ENCODE measurements around the gene TTF2. TPM values are rescaled to one million over a fixed set of nuclear protein-coding genes. Genes with fewer than 3 reads are reported as not detected.

TTF2 gene
- total RNA-seq, 1 experiment from 2014 or later: 31.9 TPM

DNA sequence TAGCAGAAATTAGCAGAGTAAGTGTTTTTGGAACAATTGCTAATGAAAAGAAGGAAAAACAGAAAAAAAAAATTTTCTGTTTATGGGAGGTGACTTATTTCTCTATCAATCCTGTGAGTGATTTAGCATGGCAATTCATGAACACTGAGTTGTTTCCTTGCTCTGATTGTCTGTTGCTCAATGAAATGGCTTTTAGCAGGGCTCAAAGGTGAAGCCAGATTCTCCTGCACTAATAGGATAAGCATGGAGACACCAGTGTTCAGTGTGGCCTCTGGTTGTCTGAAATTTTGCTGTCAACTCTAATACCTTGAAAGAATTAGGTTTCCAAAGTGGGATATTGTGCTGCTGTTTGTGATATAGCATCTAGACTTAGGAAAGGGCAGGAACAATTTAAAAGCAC is 45.6 kb downstream of the TTF2 start:
- DNase-seq: no peak
- intact Hi-C loops (cut with micrococcal nuclease; ENCODE audit: unreplicated experiment): no loop called here
- ChIA-PET POLR2A (no interaction called here), CTCF (no interaction called here)
- H3K27ac Mint-ChIP-seq (ENCODE audit: unreplicated experiment): no peak overlapping the region
- TF ChIP-seq, protein P1, sequence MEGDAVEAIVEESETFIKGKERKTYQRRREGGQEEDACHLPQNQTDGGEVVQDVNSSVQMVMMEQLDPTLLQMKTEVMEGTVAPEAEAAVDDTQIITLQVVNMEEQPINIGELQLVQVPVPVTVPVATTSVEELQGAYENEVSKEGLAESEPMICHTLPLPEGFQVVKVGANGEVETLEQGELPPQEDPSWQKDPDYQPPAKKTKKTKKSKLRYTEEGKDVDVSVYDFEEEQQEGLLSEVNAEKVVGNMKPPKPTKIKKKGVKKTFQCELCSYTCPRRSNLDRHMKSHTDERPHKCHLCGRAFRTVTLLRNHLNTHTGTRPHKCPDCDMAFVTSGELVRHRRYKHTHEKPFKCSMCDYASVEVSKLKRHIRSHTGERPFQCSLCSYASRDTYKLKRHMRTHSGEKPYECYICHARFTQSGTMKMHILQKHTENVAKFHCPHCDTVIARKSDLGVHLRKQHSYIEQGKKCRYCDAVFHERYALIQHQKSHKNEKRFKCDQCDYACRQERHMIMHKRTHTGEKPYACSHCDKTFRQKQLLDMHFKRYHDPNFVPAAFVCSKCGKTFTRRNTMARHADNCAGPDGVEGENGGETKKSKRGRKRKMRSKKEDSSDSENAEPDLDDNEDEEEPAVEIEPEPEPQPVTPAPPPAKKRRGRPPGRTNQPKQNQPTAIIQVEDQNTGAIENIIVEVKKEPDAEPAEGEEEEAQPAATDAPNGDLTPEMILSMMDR (IDR thresholded peaks at IDR 0.05; ENCODE audit: insufficient read depth in 1 of 2, low read depth in 1 of 2, low read length in 1 of 2, severe bottlenecking in 1 of 2, unreplicated experiment in 1 of 2): no peak
- Histone ChIP-seq H3K9me3 (no peaks in the 10 kb centered on the region), H3K27me3 (replicated peaks; ENCODE audit: control insufficient read depth, insufficient read depth, low read length) (no peaks in the 10 kb centered on the region), H3K4me1 (no peaks in the 10 kb centered on the region), H3K4me3 (ENCODE audit: low read depth, low read length) (no peak overlapping the region), H3K36me3 (ENCODE audit: control insufficient read depth, insufficient read depth, low read length) (no peaks in the 10 kb centered on the region)
- no peaks in the 10 kb centered on the region for H3K4me1 Mint-ChIP-seq (ENCODE audit: low read depth, unreplicated experiment)
- H3K36me3 Mint-ChIP-seq (ENCODE audit: insufficient read depth, unreplicated experiment): peaks cover 17% of the 10 kb centered on the region
- H3K9me3 Mint-ChIP-seq (ENCODE audit: unreplicated experiment): no peaks in the 10 kb centered on the region
- no peak overlapping the region for H3K4me3 Mint-ChIP-seq (ENCODE audit: unreplicated experiment)
- H3K27me3 Mint-ChIP-seq (ENCODE audit: insufficient read depth, unreplicated experiment): no peaks in the 10 kb centered on the region
- no TSS peak for BruUV-seq (replicated peaks)

DNA sequence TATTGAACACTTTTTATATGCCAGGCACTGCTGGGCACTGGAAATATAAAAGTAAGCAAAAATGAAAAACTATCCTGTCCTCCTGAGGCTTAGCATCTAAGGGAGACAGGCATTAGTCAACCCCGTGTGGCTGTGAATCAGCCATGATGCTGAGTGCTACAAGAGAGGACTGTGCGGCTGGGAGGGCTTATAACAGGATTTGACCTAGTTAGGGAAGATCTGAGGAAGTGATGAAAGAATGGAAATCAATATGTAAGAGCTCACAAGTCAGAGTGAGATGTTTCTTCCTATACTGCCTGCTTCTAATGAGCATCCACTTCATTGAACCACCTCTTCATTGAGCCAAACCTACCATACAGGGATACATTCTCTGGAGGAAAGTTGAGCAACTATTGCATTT is 46.4 kb downstream of the TTF2 start:
- no peaks in the 10 kb centered on the region for H3K9me3 Mint-ChIP-seq (ENCODE audit: unreplicated experiment)
- no peak for DNase-seq
- intact Hi-C loops (cut with micrococcal nuclease; ENCODE audit: unreplicated experiment): no loop called here
- H3K4me1 Mint-ChIP-seq (ENCODE audit: low read depth, unreplicated experiment): no peaks in the 10 kb centered on the region
- H3K4me3 Mint-ChIP-seq (ENCODE audit: unreplicated experiment): no peak overlapping the region
- no peaks in the 10 kb centered on the region for H3K27me3 Mint-ChIP-seq (ENCODE audit: insufficient read depth, unreplicated experiment)
- H3K9me3 ChIP-seq: no peaks in the 10 kb centered on the region
- no peaks in the 10 kb centered on the region for H3K36me3 ChIP-seq (ENCODE audit: control insufficient read depth, insufficient read depth, low read length)
- H3K36me3 Mint-ChIP-seq (ENCODE audit: insufficient read depth, unreplicated experiment): peaks cover 21% of the 10 kb centered on the region
- no peaks in the 10 kb centered on the region for H3K4me1 ChIP-seq
- no TSS peak for BruUV-seq (replicated peaks)
- ChIA-PET POLR2A (no interaction called here), CTCF (no interaction called here)
- H3K4me3 ChIP-seq (ENCODE audit: low read depth, low read length): no peak overlapping the region
- no peak overlapping the region for H3K27ac Mint-ChIP-seq (ENCODE audit: unreplicated experiment)
- H3K27me3 ChIP-seq (replicated peaks; ENCODE audit: control insufficient read depth, insufficient read depth, low read length): no peaks in the 10 kb centered on the region
- TF ChIP-seq, protein P1 (IDR thresholded peaks at IDR 0.05; ENCODE audit: insufficient read depth in 1 of 2, low read depth in 1 of 2, low read length in 1 of 2, severe bottlenecking in 1 of 2, unreplicated experiment in 1 of 2): no peak

GRCh38 chr1:117107364-117107763 is 47.2 kb downstream of the TTF2 start:
- TF ChIP-seq, protein P1 (IDR thresholded peaks at IDR 0.05; ENCODE audit: insufficient read depth in 1 of 2, low read depth in 1 of 2, low read length in 1 of 2, severe bottlenecking in 1 of 2, unreplicated experiment in 1 of 2): no peak
- BruUV-seq (replicated peaks): no TSS peak
- Mint-ChIP-seq H3K27ac (ENCODE audit: unreplicated experiment) (no peak overlapping the region), H3K4me3 (ENCODE audit: unreplicated experiment) (no peak overlapping the region), H3K4me1 (ENCODE audit: low read depth, unreplicated experiment) (no peaks in the 10 kb centered on the region), H3K36me3 (ENCODE audit: insufficient read depth, unreplicated experiment) (peaks cover 16% of the 10 kb centered on the region), H3K27me3 (ENCODE audit: insufficient read depth, unreplicated experiment) (no peaks in the 10 kb centered on the region), H3K9me3 (ENCODE audit: unreplicated experiment) (no peaks in the 10 kb centered on the region)
- H3K27me3 ChIP-seq (replicated peaks; ENCODE audit: control insufficient read depth, insufficient read depth, low read length): no peaks in the 10 kb centered on the region
- H3K9me3 ChIP-seq: no peaks in the 10 kb centered on the region
- intact Hi-C loops (cut with micrococcal nuclease; ENCODE audit: unreplicated experiment): no loop called here
- no peak overlapping the region for H3K4me3 ChIP-seq (ENCODE audit: low read depth, low read length)
- CTCF ChIA-PET: no interaction called here
- no peaks in the 10 kb centered on the region for H3K36me3 ChIP-seq (ENCODE audit: control insufficient read depth, insufficient read depth, low read length)
- DNase-seq: no peak
- H3K4me1 ChIP-seq: no peaks in the 10 kb centered on the region
- POLR2A ChIA-PET: interaction anchor here (0.6 kb wide), 1 partner anchor 587 kb away, joined by 3 read pairs; no protein-coding TSS in a partner anchor

All from Caco-2 (cell line).